ENCODE results near the gene CPS1.

CPS1 gene

GRCh38 chr2:210606001-210606400 is 49.6 kb downstream of the CPS1 start:
- no peak for DNase-seq (ENCODE audit: low read depth)

DNA sequence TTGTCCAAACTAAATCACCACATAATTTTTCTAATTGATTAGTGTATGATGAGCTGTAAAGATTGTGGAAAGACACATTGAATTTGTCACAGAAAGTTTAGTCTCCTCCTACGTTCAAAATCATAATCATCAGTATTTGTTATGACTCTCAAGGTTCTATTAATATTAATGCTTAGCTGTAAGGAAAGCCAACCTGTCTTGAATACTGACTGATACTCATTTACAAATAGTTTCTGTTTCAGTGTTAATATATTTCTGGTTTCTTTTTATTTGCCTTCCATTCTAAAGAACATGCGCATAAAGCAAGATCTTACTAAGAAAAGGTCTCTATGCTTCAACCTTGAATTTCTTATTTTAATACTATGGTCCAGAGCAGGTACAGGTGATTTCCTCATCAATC is 55.1 kb downstream of the CPS1 start:
- no peak for DNase-seq (ENCODE audit: low read depth)

- DNase-seq (ENCODE audit: low read depth), result no peak
Measured at GRCh38 chr2:210616074-210616473, 59.7 kb downstream of the CPS1 start.

DNA sequence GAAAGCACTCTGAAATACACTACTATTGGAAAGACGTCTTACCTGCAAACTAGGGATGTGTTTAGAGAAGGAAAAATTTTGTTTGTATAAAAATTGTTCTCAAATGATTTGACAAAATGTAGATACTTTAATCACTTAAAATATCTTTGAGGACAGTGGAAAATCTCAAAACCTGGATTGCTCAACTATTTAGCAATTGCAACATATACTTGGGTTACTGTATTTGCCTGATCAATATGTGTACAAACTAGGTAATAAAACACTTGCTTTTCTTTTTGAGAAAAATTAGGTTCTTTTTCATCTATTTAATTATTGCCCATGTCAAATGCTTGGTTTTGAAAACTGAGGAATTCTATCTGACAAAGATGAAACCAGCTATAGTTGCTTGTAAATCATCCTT is 60.9 kb downstream of the CPS1 start:
- no peak for DNase-seq (ENCODE audit: low read depth)

DNA sequence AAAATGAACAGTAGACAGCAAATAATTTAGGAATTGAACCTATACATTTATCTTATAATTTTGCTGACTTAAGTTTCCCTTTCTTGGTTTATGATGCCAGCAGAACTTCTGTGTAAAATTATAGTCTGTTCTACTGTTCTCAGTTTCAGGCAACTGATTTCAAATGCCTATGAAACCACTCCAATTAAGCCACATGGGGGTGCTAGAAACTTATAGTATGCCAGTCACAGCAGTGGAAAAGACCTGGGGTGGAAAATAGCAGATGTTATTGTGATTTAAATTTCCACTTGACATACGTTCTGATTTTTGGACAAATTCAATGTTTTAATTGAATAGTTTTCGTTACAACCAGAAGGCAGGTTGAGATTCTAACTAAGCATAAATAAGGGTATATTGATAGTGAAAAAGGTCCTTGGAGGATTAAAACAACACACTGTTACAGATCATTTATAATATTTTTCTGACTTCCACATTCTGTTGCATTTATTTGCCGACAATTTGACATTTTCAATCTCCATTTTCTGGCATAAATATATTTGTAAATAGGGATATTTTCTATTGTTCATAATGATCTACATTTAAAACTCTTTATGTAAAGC is 61.4 kb downstream of the CPS1 start:
- DNase-seq (ENCODE audit: low read depth), result no peak

GRCh38 chr2:210620456-210620855 is 64.1 kb downstream of the CPS1 start:
- no peak for DNase-seq (ENCODE audit: low read depth)

DNA sequence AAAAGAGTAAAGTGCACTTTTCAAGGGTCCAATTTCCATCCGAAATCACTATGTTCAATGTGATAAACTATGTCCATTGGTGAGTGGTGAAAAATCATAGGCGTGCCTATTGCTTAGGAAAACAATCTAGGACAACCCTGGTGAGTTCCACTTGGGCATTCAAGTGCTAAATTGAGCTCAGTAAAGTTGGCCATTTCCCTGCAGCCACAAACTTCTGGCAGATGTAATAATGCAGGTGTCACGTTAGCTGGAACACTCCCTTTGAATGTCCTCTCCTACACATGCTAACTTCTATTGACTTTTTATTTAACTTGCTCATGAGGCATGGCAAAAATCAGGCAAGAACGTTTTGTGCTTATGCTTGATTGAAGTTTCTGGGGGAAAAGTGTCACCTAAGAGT is 67.1 kb downstream of the CPS1 start:
- no peak for DNase-seq (ENCODE audit: low read depth)

DNA sequence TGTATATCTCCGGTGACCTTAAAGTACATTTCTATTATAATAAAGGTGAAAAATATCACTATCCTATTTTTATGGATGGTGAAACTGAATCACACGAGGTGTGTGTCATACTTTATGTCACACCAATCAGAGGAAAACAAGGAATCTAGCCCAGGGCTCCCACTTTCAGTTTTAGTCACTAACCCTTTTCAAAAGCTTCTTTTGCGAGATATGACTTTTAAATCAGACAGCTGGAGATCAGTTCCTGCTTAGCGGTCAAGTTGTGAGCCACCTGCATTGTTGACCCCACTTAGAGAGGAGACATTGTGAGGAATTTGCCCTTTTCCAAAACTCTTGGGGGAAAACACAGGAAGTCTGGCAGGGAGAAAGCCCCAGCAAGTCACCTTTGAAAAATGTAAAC is 70.5 kb downstream of the CPS1 start:
- no peak for DNase-seq (ENCODE audit: low read depth)

DNA sequence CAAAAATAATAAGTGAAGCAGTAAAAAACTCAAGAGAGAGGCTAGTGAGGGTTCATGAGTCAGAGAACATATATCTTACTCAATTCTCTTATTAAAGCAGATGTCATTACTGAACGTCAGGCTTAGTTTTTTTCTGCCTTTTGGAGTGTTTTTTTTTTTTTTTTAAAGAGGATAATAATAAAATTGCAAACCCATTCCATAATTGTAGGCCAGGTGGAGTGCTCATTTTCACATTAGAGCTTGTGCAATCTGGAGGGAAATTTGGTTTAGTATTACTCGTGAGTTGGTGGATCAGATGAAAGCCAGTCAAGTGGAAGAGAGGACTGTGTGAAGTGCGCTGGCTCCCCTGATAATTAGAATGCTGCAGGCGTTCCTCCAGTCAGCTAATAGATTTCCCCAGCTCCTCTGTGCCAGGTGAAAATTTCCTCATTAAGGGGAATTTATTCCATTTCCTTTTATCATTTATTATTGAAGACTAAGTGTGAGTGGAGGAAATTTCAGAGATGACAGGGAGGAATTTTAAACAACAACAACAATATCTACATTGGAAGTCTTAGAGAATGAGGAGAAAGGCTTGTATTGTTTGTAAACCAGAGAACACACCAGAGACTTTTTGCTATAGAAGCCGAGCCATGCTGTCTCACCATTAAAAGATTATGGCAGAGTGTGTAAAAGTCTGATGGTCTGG is 74.6 kb downstream of the CPS1 start:
- no peak for DNase-seq (ENCODE audit: low read depth)

DNA sequence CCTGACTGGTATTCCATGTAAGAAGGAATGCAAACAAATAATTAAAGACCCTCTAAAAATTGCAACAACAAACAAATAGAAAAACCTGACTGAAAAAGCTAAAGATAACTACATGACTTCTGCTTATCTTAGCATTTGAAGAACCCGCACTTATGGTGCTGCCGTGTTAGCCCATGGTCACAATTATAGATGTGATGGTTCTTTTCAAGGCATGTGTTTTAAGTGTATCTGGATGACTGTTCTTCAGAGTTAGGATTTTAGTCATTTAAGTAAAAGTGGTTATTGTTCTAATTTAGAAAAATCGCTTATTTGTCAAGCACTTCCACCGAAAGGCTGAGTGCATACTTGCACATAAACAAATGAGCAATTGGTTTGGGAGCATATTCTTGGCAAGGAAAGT is 77.3 kb downstream of the CPS1 start:
- DNase-seq (ENCODE audit: low read depth), result no peak

DNA sequence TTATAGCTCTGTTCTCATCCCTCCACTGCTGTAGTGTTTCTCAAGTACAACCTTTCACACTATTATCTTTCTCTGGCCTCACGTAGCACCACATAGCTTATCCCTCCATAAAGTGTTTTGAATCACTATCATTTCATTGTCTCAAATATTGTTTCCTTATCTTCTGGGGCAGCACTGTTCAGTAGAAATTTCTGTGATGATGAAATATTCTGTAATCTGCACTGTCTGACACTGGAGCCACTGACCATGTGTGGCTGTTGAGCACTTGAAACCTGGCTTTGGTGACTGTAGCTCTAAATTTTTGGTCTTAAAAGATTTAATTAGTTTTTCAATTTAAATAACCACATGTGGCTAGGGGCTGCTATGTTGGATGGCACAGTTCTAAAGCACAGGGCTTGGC is 78.9 kb downstream of the CPS1 start:
- no peak for DNase-seq (ENCODE audit: low read depth)

DNA sequence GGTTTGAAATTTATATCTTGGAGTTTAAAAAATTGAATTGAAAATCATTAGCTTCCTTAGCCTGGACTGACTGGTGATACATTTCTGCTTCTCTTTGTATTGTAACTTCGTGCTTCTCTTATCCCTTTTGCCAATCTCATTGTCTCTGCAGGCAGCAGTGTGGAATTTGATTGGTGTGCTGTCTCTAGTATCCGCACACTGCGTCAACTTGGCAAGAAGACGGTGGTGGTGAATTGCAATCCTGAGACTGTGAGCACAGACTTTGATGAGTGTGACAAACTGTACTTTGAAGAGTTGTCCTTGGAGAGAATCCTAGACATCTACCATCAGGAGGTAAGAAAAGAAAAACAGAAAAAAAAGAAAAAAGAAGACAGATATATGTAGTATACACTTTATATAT is 85.9 kb downstream of the CPS1 start:
- DNase-seq (ENCODE audit: low read depth), result no peak

DNA sequence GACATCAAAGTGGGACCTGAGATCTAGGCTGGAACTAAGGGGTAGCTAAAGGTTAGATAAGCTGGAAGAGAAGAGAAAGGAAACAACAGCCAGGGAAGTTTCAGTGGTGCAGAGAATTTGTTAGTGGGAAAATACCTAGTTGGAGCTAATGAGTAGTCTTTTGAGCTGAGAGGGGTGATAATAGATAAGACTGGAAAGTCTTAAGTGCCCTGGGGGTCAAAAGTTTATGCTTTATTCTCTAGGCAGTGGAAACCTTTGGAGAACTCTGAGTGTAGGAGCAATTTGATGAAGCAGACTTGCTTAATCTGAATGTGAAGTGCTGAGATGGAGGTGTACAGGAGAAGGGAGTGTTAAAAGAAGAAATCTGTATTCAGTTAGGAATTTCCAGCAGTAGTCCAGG is 90.8 kb downstream of the CPS1 start:
- DNase-seq (ENCODE audit: low read depth), result no peak

DNA sequence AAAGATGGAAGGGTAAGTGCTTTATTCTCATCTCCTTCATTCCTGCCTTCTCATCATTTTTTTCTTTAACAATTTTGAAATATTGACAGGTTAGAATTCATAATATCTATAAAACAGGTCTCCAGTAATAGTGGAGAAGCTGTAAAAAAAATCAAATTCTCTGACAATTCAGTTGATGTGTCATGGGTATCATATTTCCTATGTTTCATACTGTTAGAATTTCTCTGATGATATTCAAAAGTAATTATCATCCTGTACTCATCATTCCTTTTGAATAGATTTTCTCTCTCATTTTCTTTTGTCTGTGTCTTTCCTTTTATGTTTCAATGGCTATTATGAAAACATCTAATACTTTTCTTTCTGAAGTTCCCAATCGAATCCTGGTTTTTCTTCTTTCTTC is 97.7 kb downstream of the CPS1 start:
- no peak for DNase-seq (ENCODE audit: low read depth)

DNA sequence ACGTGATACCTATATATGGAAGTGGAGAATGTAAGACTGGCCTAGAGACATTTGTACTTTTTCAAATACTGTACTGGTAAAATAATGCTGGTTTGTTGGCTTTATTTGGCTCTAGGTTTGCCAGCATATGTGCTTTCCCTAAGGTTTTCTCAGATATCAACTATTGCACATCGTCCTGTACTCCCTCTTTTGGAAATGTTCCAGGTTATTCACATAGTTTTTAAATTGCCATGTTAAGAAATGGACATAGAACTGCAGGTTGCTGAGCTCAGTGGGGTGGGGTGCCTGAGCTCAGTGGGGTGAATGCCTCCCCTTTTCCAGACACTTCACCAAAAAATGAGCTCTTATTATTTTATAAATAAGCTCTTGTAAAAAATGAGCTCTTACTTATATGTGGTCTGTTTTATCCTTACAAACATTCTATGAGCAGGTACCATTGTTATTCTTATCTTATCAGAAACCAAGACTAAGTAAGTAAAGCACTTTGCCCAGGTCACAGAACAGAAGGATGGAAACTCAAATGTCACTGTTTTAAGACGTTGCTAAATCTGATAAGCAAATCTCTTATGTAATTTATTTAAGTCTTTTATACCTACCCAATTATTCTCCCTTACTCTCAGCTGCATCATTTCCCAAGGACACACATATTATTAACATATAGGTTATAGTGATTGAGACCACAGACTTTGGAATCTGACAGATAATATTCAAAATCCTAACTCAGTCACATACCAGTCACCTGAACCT is 99.0 kb downstream of the CPS1 start:
- no peak for DNase-seq (ENCODE audit: low read depth)

- no peak for DNase-seq (ENCODE audit: low read depth)
Measured at GRCh38 chr2:210657874-210658273, 101.5 kb downstream of the CPS1 start.

- DNase-seq (ENCODE audit: low read depth), result no peak
Measured at GRCh38 chr2:210660751-210661150, 104.4 kb downstream of the CPS1 start.

DNA sequence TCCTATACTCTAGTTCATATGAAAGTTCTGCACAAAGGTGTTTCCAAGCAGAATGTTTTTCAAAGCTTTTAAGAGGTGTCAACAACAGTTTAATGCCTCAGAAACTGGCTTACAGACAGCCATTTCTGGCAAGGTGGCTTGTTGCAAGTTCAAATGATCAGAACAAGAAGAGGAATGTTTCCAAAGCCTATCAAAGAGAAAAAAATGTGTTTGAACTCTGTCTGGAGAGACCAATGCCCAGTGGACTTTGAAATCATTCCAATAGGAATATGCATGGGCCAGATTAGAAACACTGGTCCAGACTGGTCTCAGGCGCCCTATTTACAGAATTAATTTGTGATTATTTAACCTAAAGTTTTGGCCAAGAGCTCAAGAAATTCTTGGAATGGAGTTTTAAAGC is 106.2 kb downstream of the CPS1 start:
- no peak for DNase-seq (ENCODE audit: low read depth)

- DNase-seq (ENCODE audit: low read depth), result no peak
Measured at GRCh38 chr2:210663631-210664089, 107.3 kb downstream of the CPS1 start.

DNA sequence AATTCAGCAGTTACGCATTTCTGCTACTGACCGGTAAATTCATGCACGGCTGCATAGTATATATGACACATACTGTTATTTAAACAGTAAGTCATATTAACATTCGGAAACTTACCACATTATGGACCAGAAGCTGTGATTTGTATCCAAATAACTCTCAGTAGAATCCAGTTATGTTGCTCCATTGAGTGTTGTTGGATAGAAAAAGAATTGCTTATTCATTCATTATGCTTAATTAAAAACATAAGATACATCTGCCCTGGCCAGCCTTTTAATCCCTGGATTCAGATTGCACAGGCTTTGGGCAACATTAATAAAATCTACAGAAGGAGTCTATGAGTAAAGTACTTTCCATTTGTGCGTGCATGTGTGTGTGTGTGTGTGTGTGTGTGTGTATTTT is 111.3 kb downstream of the CPS1 start:
- DNase-seq (ENCODE audit: low read depth), result no peak

DNA sequence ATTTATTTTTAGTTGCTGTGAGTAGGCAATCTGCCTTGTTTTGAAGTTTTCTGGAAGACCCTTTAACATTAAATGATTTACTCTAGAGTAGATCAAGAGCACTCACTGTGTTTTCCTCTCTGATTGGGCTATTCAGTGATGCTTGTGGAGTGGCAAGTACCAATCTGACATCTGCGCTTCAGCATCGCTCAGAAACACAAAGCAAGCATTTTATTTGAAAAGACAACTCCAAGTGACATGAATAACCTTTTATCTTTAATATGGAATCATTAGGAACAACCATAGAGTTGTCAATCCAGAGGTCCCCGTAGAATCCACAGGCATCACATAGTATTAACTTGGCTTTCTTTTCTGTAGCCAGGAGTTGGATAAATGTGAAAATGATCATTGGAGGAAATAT is 114.7 kb downstream of the CPS1 start:
- DNase-seq (ENCODE audit: low read depth), result no peak

DNA sequence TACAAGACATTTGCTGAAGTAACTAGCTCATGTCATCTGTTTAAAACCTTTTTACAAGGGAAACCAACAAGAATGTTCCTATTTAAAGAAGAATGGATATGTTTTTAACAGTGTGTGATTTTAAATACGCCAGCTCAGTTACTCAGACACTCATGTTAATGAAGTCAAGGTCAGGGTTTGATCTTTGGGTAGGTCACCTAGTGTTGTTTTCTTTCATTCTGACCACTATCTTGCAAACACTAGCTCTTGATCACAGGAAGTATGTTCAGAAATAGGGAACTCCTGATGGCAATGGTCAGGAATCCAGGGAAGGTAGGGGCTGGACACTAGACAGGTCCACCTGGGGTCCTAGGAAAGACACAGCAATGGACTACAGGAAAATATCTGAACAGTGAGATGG is 116.7 kb downstream of the CPS1 start:
- no peak for DNase-seq (ENCODE audit: low read depth)

DNA sequence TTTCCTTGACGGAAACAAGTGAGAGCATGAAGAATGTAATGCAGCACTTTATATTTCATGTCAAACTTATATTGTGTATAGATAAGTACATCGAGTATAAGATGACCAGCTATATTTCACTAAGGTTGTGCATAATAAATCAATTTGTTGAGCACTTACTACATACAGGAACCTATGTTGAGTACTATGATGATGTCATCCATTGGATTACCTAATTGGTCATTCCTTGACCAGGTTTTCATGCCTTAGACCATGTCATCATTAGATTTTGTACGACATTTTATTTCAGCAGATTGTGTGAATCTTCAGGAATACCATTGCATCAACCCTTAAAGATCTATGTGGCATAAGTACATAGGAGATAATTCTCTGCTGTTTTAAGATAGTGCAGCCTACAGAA is 119.7 kb downstream of the CPS1 start:
- no peak for DNase-seq (ENCODE audit: low read depth)

Measured in T follicular helper cell (primary cell).